GM11168 (cell line): ENCODE results near the gene RESP18.

ENCODE experiments used
- in situ Hi-C: fragments of 300-500 bp; cut with MboI; formaldehyde crosslinking; loops from one replicate; pipeline ENCODE4 v1.12.0; 2022; ENCODE audit warnings: low sequenced_read_pairs; ENCODE audit not compliant: unreplicated experiment

RESP18 gene

GRCh38 chr2:219279916-219280516 is 52.5 kb downstream of the RESP18 start:
- in situ Hi-C loops = no loop called here

DNA sequence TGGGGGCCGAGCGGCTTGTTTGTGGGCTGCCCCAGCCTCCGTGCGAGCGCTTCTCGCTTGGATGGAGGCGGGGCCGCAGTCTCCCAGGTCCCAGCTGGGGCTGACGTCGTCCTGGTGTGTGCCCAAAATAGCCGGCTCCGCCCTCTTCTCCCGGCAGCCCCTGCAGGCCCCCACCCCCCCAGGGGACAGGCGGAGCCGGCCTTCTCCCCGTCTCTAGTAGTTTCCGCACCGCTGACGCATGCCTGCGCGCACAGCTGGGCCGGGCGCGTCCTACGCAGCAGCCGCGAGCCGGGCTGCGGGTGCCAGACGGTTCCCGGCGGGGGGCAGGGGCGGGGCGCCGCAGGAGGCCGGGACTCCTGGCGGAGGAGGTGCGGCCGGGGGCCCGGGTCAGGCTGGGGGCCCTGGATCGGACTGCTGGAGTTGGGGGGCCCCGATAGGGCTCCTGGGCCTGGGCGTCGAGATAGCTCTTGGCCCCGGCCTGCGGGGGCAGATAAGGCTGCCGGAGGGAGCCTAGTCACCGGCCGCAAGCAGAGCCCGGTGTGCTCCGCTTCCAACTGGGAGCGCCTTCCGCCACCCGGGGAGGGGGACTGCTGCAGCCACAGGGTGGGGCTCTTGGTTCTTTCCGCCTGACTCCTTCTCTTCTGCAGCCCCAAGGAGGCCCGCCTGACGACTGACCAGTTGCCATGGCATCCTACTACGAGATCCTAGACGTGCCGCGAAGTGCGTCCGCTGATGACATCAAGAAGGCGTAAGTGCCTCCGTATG is 53.2 kb downstream of the RESP18 start, which contains the start of gene DNAJB2:
Gene DNAJB2 (plus strand): TSS at position 216 of the 765 bp plus-strand sequence. CDS start 468 bp downstream, at position 684.
- in situ Hi-C loops = no loop called here

GRCh38 chr2:219278655-219279150 is 53.8 kb downstream of the RESP18 start:
- in situ Hi-C loops = no loop called here

GRCh38 chr2:219277703-219278654 is 54.6 kb downstream of the RESP18 start:
- in situ Hi-C loops = no loop called here
